Hematopoietic multipotent progenitor cell treated with erythropoietin and hydrocortisone succinate and interleukin-3 and kit ligand, for 6 days (in vitro differentiated cells): Measurements from ENCODE around the gene CMBL.
"Not testable (repeated sequence)": the region's sequence is repeated elsewhere in the genome, so short reads cannot be mapped to it uniquely, and the experiment has no call there.

ENCODE experiments used
- DNase-seq: peaks from one replicate; pipeline ENCODE4 v3.0.0-alpha.2; 2015

The CMBL gene

DNA sequence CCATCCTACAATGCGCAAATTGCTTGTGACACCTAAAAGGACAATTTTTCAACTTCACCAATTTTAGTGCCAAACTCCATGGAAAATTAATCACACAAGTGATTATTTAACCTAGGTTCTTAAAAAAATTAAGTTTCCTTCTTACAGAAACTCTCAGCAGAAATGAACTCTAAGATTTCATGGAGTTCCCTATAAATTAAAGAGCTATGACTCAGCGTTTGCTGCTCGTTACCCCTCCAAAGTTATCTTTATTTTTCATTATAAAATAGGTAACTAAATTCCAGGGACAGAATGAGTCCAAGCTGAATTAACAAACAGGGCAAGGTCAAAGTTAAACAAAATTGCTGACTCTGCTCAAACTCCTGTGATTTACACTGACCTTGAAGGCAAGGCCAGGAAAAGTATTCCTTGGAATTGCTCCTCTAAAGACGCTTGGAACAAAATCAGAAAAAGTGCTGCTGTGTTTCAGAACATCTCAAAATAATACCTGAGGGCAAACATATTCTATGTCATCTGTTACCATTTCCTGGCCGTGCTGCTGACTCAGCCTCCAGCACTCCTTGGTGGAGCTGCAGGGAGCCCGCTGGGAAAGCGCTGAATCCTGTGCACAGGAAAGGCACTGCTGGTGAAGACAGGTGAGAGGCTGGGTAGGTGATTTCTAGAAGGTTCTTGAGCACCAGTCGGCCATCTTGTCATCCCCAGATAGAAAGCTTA is 2.5 kb upstream of the CMBL start:
- DNase-seq, result no peak

DNA sequence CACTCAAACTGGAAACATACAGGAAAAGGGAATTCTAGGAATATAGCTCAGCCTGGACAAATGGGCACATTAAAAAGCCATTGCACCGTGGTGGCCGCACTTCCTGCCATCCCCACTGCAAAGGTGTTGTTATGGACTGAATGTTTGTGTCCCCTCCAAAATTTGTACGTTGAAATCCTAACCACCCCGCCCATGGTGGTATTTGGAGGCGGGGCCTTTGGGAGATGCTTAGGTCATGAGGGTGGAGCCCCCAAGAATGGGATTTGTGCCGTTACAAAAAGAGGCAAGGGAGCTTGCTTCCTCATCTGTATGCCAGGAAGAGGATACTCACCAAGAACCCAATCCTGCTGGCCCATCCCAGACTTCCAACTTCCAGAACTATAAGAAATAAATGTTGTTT is 1.1 kb upstream of the CMBL start:
- DNase-seq, result no peak

DNA sequence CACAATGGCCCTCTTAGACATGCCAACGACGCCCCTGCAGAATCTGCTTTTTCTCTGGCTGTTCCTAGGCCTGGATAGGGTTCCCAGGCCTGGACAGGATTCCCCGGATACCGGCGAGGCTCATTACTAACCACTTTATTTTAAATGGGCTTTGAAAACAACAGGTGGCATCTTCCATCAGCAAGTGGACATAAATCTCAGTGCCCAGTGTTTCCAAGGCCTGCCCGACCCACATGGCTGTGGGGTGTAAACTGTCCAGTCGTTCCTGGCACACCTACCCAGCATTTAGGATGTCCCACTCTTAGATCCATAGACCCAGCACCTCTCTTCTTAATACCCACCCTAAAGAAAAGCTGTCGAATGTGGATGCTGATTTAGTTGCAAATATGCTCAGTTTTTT is 896 bp downstream of the CMBL start:
- DNase-seq, result no peak

DNA sequence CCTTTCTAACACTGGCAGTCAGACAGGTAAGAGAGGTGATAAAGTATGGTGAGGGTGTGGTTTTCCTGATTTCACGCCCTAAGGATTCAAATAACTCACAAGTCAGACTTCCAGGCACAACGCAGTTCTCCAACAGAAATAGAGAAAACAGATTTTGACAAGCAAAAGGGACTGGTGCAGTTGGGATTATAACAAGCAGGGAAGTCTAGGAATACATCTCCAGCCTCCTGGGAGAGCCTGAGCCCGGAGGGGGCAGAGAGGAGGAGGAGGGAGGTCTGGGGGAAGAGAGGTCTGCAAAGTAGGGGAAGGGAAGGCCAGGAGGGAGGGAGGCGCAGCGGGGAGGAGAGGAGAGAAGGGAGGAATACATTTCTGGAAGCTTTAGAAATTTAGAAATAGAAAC is 1.6 kb downstream of the CMBL start:
- no peak for DNase-seq

DNA sequence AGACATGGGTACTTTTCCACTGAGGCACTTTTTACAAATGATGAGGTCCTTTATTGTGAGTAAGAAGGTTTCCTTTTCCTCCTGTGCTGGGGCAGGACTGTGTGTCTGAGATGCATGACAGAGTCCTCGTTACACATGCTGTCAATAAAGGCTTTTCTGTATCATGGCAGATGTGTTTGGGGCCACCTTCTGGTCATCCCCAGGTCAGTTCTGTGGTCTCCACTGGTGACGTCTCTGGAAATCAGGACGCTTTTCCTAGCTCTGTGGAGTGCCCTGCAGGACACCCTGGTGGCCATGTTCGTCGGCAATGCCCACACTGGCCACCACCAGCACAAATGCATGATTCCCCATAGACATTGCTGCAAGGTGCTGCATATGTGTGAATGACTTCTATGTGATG is 2.8 kb downstream of the CMBL start:
- DNase-seq, result no peak

DNA sequence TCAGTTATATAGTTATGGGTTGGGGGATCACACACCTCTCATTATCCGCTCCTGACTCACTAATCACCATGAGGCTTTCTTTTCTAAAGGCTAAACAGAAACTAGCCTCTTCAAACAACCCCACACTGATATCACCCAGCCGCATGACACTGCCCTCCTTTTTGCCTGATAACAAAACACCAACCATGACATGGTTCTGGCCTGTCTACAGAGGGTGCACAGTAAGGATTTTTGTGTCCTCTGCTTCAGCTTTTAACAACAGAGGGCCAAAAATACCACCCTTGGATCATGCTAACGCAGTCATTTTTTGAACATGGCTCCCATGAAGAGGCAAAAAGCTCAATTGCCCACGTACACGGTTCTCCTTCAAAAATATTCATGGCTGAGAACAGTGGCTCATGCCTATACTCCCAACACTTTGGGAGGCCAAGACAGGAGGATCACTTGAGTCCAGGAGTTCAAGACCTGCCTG is 4.0 kb downstream of the CMBL start:
- DNase-seq, result peak; percentile 93

DNA sequence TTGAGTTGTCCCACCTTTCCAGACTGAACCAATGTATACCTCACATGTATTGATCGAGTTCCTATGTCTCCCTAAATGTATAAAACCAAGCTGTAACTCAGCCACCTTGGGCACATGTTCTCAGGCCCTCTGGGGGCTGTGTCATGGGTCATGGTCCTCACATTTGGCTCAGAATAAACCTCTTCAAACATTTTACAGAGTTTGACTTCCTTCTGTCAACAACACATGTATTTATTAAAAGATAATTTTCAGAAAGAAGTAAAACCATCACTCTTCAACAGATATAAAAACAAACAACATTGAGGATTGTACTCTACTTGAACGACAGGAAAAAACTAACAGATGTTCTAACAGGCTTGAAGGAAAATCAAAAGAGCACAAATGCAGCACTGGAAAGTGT is 4.5 kb downstream of the CMBL start:
- DNase-seq, result no peak

DNA sequence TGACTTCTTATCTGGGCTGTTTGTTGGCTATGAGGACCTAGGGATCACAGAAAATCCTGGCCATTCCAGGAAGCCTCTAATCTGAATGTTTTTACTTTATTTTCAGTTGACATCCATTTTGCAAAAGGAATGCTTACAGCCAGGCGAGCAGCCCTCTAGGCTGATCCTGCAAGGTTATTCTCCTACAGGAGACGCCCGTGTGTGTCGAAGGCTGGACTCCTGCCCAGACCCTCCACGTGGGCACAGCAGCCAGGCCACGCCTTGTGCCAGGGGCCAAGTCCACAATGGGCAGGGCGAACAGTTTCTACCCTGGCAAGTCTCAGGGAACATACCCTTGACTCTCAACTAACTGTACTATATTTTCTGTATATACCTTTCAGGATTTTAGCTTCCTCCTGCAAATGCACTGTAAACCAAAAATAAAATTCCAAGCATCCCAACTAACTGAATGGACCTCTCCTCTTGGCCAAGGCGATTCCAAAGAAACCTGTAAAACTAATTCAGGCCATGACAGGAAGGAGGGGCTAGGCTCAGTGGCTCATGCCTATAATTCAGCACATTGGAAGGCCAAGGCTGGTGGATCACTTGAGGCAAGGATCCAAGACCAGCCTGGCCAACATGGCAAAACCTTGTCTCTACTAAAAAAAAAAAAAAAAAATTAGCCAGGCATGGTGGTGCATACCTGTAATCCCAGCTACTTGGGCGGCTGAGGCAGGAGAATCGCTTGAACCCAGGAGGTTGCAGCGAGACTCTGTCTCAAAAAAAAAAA is 5.7 kb downstream of the CMBL start:
- peak; percentile 75 for DNase-seq

DNA sequence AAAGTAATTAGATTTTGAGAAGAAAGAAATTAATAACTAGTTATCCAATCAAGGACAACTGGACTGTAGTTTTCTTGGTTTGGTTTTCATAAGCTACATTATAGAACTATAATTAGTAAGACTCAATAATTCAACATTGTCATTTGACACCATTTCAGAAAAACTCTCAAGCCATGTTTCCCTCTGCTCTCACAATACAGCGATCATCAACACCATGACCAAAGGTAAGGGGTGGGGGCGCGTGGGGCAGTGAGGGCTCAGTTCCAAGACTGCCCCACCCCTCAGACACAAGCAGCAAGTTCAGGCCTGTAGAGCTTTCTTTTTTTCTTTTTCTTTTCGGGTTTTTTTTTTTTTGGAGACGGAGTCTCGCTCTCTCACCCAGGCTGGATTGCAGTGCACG is 6.4 kb downstream of the CMBL start:
- DNase-seq, result no peak

DNA sequence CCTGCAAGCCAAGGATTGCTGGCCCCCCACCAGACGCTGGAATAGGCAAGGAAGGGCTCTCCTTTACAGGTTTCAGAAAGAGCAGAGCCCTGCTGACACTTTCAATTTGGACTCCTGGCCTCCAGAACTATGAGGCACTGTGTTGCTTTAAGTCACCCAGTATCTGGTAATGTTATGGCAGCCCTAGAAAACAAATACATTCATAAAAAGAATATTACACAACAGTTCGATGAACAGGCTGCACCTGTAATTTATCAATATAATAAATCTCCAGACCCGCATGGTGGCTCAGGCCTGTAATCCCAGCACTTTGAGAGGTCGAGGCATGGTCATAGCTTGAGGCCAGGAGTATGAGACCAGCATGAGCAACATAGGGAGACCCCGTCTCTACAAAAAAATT is 7.5 kb downstream of the CMBL start:
- no peak for DNase-seq

DNA sequence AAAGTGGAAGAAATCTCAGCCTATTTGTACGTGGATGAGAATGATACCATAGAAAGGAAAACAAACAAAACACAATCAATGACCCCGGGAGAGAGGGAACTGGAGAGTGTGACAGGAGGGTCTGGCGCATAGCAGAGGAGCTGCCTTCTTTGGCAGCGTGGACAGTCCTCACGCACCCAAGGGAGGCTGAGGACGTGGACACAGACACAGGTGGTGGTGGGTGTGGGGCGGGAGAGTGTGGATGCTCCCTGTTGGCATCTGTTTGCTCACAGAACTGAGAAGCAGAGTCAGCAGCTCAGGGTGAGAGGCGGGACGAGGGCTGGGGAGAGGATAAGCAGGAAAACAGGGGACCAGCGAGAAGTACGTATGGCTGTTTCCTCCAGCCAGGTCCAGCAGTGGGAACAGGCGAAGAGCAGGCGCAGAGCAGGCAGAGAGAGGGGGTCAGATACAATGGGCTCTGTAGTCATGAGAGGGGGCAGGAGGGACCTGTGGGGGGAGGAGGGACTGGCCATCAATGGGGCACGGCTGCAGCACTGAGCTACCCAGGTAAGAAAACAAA is 10.0 kb downstream of the CMBL start:
- DNase-seq, result no peak

DNA sequence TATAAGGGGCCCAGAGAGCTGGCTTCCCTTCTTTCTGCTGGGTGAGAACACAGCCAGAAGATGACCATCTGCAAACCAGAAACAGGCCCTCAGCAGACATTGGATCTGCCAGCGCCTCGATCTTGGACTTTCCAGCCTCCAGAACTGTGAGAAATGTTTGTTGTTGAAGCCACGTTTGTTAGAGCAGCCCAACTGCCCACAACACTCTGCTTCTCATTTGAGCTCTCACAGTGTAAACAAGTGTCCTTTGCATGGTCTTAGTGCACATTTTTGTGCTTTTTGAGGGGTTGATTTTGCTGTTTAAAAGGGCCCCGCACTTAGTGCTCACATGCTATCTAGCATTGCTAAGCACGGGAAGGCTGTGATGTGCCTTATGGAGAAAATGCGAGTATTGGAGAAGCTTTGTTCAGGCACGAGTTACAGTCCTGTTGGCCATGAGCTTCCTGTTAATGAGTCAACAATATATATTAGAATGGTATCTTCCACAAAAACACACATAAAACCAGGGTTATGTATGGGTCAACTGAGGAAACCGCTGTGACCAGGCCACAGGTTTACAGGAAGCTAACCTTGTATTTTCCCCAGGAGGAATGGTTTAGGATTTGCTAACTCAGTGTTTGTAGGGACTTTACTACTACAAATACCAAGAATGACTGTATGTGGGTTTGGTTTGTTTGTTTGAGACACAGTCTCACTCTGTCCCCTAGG is 11.9 kb downstream of the CMBL start:
- no peak for DNase-seq

DNA sequence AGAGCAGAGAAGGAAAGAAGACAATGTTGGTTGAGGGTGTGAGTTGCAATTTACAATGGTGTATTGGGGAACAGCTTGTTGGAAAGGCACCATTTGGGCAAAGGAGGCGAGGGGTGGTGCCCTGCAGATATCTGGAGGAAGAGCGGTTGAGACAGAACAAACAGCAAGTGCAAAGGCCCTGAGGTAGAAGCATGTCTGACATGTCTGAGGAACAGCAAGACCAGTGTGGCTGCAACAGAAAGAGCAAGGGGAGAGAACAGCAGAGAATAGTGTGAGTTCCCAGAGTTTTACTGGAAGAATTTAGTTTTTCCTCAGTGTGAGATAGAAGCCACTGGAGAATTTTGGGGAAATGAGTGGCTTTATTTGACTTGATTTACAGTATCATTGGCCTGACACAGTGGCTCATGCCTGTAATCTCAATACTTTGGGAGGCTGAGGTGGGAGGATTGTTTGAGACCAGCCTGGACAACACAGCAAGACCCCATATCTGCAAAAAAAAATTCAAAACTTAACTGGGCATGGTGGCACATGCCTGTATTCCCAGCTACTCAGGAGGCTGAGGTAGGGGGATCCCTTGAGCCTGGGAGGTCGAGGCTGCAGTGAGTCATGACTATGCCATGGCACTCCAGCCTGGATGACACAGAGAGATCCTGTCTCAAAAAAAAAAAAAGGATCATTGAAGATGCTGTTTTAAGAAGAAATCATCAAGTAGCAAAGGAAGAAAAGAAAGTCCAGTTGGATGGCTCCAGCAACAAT is 13.6 kb downstream of the CMBL start:
- no peak for DNase-seq

DNA sequence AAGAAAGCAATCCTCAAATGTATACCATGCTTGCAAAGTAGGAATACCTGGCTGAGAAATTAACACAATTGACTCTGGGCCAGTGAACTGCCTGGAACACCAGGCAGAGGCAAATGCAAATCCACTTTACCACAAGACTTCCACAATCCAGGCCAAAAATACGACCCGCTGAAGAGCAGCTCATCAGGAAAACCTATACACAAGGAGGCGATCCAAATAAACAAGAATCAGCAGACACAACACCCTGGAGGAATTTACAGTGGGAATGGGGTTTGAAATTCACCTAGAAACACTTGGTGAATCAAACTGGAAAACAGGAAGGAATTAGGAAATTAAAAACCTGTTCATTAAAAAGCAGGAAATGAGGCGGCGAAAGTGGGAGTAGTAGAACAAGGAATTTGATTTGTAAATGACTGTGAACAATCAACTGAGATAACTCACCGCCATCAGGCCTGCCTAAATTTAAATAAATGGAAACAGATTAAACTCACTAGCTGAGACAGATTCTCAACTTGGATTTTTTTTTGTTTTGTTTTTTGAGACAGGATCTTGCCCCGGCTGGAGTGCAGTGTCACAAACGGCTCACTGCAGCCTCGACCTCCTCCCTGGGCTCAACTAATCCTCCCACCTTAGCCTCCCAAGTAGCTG is 15.9 kb downstream of the CMBL start:
- DNase-seq, result no peak

DNA sequence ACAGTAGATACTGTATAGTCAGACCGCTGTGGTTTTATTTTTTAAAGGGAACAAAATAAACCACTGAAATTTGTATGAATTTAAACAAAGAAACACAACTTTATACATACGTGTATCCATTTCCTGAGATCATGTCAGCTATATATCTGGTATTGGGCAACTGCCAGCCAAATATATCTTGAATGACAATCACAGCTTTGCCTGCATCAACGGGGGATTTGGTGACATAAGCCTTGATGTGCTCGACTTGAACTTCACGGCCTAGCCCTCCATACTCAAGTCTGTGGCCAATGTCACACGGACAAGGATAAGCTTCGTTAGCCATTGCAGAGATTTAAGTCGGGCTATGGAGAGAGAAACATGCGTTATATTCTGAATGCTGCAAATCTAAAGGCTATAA is 17.3 kb downstream of the CMBL start:
- no peak for DNase-seq

DNA sequence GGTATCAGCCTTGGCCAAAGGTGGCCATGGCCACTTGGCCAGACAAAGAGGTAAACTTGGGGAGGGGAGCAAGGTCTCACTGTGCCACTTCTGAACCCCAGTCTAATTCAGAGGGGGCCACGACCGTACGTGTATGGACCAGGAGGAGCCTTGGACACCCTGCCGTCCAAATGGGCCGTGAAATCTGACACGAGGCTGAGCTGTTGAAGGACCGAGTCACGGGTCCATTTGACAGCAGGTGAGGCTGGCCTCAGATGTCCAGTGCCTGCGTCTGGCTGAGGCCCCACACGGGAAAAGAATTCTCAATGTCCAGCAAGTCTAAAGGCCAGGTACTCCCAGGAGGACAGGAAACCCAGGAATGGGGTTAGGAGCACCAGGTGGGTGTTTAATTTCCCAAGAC is 17.7 kb downstream of the CMBL start:
- no peak for DNase-seq

DNA sequence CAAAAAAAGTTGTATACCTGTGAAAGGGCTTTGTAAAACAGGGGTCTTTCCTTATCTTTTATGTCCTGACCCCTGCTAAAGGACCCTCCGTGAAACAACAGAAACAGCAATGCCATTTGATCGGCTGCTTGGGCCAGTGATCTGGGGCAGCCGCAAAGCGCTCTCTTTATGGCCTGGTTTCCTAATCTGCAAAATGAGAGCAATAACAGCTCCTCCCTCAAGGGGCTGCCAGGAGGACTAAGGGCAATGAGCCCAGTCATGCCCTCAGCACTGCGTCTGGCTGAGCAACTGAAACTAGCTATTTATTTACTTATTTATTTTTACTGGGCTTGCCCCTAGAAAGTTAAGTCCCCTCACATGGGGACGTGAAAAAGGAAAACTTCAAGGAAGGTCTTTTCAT is 18.3 kb downstream of the CMBL start:
- peak; percentile 86 for DNase-seq

DNA sequence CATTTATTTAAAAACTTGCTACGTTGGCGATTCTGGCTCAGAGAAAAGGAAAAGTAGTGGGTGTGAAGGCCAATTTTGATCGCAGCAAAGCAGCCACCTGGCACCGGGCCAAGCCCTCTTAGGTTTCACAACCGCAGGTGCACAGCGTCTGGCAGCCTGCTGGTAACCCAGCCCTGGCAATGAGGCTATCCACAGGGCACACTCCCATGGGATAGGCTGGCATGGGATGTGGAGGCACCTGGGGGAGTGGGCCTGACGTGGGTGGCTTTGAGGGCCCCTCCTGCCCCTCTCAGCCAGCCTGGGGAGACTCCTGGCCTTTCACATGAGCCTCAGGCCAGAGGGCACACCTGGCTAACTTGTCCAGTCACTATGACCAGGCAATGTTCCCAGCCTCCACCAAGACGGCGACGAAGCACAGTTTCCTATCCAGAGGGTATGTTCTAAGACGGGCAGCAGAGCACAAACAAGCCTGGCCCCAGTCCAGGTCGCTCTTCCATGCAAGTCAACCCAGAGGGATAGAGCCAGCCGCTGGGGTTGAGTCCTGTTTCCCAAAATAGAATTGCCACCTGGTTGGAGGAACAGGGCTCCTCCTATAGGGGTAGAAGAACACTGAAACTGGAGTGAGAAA is 19.0 kb downstream of the CMBL start:
- DNase-seq, result peak; percentile 90

DNA sequence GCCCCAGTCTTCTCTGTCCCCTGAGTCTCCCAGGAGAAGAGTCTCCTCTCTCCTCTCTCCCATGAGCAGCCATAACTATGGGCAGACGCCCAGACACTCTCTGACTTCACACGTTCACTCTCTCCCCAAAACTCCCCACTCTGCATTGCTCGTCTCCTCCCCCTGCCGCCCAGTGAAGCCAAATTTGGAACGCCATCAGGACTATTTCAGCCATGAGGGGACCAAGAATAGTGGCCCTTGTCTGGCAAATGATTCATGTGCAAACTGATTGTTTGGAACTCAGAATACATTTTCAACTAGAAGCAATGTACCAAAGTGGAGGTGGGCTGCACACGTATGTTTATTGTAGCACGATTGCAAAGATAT is 20.9 kb downstream of the CMBL start:
- DNase-seq, result no peak

DNA sequence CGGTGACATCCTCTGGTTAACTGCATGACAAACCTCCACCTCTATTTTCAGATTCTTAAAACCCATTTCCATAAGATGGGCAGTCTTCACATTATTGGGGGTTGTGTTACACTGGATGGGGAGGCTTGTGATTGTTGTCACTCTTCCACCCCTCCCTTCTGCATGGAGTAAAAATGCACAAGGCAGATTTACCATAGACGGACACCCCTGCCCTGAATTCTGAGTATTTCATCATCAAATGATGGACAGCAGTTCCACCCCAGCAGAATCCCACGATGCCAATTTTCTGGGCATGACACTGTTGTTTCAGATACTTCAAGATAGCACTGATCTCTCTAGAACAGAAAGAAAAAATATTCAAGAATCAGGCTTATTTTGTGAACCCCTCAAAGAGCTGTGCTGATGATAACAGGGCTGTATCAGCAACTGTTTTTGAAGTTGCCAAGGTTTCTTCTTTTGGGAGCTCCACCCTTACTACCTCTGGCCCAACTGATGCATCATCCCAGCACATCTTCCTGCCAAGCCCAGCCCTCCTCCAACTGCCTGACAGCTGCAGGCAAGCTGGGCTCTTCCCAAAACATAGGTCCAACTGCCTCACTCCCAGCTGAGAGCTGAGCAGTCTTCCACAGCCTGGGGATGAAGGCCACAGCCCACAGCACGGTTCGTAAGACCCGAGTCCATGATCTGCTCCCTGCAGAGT is 21.4 kb downstream of the CMBL start:
- peak; percentile 87 for DNase-seq

DNA sequence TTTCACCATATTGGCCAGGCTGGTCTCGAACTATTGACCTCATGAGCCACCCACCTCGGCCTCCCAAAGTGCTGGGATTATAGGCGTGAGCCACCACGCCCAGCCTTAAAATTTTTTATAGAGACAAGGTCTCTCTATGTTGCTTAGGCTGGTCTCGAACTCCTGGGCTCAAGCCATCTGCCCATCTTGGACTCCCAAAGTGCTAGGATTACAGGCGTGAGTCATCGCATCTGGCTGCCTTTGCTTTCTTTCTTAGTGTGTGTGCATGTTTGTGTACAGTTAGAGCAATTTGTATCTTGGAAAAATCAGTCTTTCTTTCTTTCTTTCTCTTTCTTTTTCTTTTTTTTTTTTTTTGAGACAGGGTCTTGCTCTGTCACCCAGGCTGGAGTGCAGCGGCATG is 22.3 kb downstream of the CMBL start:
- not testable (repeated sequence) for DNase-seq
